Keratinocyte (primary cell): Measurements from ENCODE around the gene VANGL2. TPM values are rescaled to one million over a fixed set of nuclear protein-coding genes. Genes with fewer than 3 reads are reported as not detected.

Experiments
- DNase-seq: peaks from one replicate; pipeline ENCODE4 v3.0.0-alpha.2; 2011; ENCODE audit warnings: low read depth, missing footprints, low spot score
- FAIRE-seq: peaks from 2 replicates; lab custom pipeline; 2011; peaks lifted over from hg19 to GRCh38; lab: Jason Lieb, UNC
- H2AFZ ChIP-seq: 2 replicates; pipeline ENCODE4 v1.6.0; 2012; ENCODE audit warnings: low read length, control low read depth, inconsistent platforms; ENCODE audit not compliant: control insufficient read depth
- H3K27ac ChIP-seq: 2 replicates; pipeline ENCODE4 v1.5.1; 2011; ENCODE audit warnings: low read length; ENCODE audit not compliant: control insufficient read depth, insufficient read depth
- H3K27me3 ChIP-seq: 3 replicates; pipeline ENCODE4 v1.6.0; 2011; ENCODE audit warnings: low read length; ENCODE audit not compliant: control insufficient read depth, insufficient read depth; ENCODE audit errors: extremely low read depth
- H3K36me3 ChIP-seq, 2 experiments: 2 replicates in 1 of 2; 3 replicates in 1 of 2; pipeline ENCODE4 v1.5.1; 2011; ENCODE audit warnings: low read length in 2 of 2, mild to moderate bottlenecking in 1 of 2; ENCODE audit not compliant: control insufficient read depth in 2 of 2, insufficient read depth in 2 of 2; ENCODE audit errors: extremely low read depth in 1 of 2
- H3K4me1 ChIP-seq: 3 replicates; pipeline ENCODE4 v1.5.1; 2011; ENCODE audit warnings: low read length; ENCODE audit not compliant: control insufficient read depth, insufficient read depth; ENCODE audit errors: extremely low read depth
- H3K4me2 ChIP-seq: 3 replicates; pipeline ENCODE4 v1.6.0; 2011; ENCODE audit warnings: low read depth, low read length; ENCODE audit not compliant: control insufficient read depth, insufficient read depth; ENCODE audit errors: extremely low read depth
- H3K4me3 ChIP-seq, 3 experiments: fragments of 200-600 bp in 1 of 3; sonication (generic) in 1 of 3; 2 replicates in 2 of 3; 3 replicates in 1 of 3; pipeline ENCODE4 v1.5.1; 2011 to 2016; ENCODE audit warnings: low read length in 3 of 3, mild to moderate bottlenecking in 3 of 3, control low read depth in 2 of 3, inconsistent platforms in 1 of 3, low read depth in 1 of 3, mixed read lengths in 1 of 3, mixed run types in 1 of 3, moderate library complexity in 1 of 3; ENCODE audit not compliant: control insufficient read depth in 2 of 3, insufficient read depth in 2 of 3; ENCODE audit errors: extremely low read depth in 1 of 3
- H3K79me2 ChIP-seq: 2 replicates; pipeline ENCODE4 v1.6.0; 2012; ENCODE audit warnings: low read length; ENCODE audit not compliant: control insufficient read depth, insufficient read depth
- H3K9ac ChIP-seq: 3 replicates; pipeline ENCODE4 v1.6.0; 2011; ENCODE audit warnings: low read length; ENCODE audit not compliant: control insufficient read depth, insufficient read depth; ENCODE audit errors: extremely low read depth
- H3K9me1 ChIP-seq: 3 replicates; pipeline ENCODE4 v1.6.0; 2011; ENCODE audit warnings: low read length; ENCODE audit not compliant: control insufficient read depth, insufficient read depth; ENCODE audit errors: extremely low read depth
- H3K9me3 ChIP-seq: 2 replicates; pipeline ENCODE4 v1.5.1; 2012; ENCODE audit warnings: low read depth, low read length; ENCODE audit not compliant: control insufficient read depth
- H4K20me1 ChIP-seq: 3 replicates; pipeline ENCODE4 v1.6.0; 2011; ENCODE audit warnings: low read length; ENCODE audit not compliant: control insufficient read depth, insufficient read depth; ENCODE audit errors: extremely low read depth
- EZH2 ChIP-seq: IDR thresholded peaks from one replicate; pipeline ENCODE4 v1.6.1; 2012; ENCODE audit warnings: inconsistent platforms, mild to moderate bottlenecking, low read length, moderate library complexity
- dilution Hi-C: fragments of 300-500 bp; cut with MboI; formaldehyde crosslinking; loops from one replicate; pipeline ENCODE4 v1.7.0; 2020; ENCODE audit warnings: low sequenced_read_pairs; ENCODE audit not compliant: extremely low pct_ligation_motif_present
- polyA plus RNA-seq, 5 experiments: library from polyadenylated mRNA; depleted of rRNA in 3 of 5; stranded (reverse) in 3 of 5; stranded (forward) in 1 of 5; unstranded in 1 of 5; fragments of >200 nt; gene quantifications; 1 replicate in 1 of 5; 2 replicates in 3 of 5; 3 replicates in 1 of 5; pipeline versions ENCODE4 v1.2.1 to v1.2.3, GENCODE V29; 2011 to 2012; ENCODE audit warnings: missing spikeins in 2 of 5, low read depth in 1 of 5, low replicate concordance in 1 of 5
- TF ChIP-seq, protein P1 (sequence below), 3 experiments: IDR thresholded peaks in 1 of 3; conservative IDR thresholded peaks in 1 of 3; optimal IDR thresholded peaks in 1 of 3; 2 replicates in 2 of 3; 3 replicates in 1 of 3; pipeline versions ENCODE3 to v1.5.1; 2011; ENCODE audit warnings: low read length in 3 of 3, mild to moderate bottlenecking in 3 of 3, moderate library complexity in 2 of 3, control low read depth in 1 of 3, inconsistent platforms in 1 of 3; ENCODE audit not compliant: insufficient read depth in 2 of 3; ENCODE audit errors: extremely low read depth in 1 of 3

The VANGL2 gene
- polyA plus RNA-seq, 1 donor (not counting 4 experiments of a cell fraction or from before 2014, with no cell fraction given): 10.9 TPM

DNA sequence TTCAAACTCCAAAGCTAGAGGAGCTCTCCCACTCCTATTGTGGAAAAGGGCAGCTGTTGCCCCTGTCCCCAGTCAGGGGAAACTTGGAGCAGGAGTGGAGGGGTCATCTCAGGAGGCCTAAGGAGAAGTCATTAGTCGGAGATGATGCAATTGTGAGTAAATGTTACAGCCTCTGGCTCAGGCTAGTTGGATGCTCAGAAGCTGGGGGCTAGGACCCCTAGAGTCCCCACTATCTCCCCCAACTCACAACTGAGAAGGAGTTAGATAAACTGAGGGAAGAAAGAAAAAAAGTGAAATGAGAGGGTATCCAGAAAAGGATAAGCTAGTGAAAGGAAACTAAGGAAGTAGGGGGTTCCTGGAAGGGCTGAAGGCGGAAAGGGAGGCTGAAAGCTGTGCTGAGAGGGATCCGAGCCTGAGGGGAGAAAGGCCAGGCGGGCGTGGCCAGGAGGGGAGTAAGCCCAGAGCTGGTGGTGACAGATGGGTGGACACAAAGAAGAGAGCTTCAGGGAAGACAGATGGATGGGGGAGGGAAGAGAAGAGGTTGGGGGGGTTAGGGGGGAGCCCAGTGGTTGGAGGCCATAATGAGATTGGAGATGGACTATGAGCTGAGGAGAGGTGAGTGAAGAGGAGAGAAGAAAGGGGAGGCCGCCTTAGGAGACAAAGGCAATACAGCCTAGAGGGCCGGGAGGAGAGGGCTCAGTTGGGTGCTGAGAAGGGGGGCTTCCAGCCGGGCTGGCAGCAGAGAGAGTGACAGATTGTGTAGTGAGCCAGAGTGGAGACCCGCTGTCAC is 38.0 kb upstream of the VANGL2 start:
- H3K4me2 ChIP-seq: no peak overlapping the region
- H3K9me3 ChIP-seq: no peaks in the 10 kb centered on the region
- H3K79me2 ChIP-seq: no peaks in the 10 kb centered on the region
- H3K9me1 ChIP-seq: no peaks in the 10 kb centered on the region
- H3K9ac ChIP-seq: no peak overlapping the region
- TF ChIP-seq EZH2: no peak
- TF ChIP-seq, protein P1, sequence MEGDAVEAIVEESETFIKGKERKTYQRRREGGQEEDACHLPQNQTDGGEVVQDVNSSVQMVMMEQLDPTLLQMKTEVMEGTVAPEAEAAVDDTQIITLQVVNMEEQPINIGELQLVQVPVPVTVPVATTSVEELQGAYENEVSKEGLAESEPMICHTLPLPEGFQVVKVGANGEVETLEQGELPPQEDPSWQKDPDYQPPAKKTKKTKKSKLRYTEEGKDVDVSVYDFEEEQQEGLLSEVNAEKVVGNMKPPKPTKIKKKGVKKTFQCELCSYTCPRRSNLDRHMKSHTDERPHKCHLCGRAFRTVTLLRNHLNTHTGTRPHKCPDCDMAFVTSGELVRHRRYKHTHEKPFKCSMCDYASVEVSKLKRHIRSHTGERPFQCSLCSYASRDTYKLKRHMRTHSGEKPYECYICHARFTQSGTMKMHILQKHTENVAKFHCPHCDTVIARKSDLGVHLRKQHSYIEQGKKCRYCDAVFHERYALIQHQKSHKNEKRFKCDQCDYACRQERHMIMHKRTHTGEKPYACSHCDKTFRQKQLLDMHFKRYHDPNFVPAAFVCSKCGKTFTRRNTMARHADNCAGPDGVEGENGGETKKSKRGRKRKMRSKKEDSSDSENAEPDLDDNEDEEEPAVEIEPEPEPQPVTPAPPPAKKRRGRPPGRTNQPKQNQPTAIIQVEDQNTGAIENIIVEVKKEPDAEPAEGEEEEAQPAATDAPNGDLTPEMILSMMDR (optimal IDR thresholded peaks at IDR 0.05 in 1 of 3, IDR thresholded peaks at IDR 0.05 in 1 of 3, conservative IDR thresholded peaks at IDR 0.05 in 1 of 3; ENCODE audit: extremely low read depth in 1 of 3, insufficient read depth in 2 of 3, low read length in 3 of 3): no peak
- H3K27ac ChIP-seq: no peak overlapping the region
- dilution Hi-C loops: no loop called here
- no peaks in the 10 kb centered on the region for H3K27me3 ChIP-seq
- FAIRE-seq: no peak
- no peak overlapping the region for H2AFZ ChIP-seq
- no peak overlapping the region for H3K4me3 ChIP-seq
- no peaks in the 10 kb centered on the region for H3K4me1 ChIP-seq
- no peak for DNase-seq
- H3K36me3 ChIP-seq: peaks cover 11 to 18% of the 10 kb centered on the region in 2 experiments
- H4K20me1 ChIP-seq: no peaks in the 10 kb centered on the region

DNA sequence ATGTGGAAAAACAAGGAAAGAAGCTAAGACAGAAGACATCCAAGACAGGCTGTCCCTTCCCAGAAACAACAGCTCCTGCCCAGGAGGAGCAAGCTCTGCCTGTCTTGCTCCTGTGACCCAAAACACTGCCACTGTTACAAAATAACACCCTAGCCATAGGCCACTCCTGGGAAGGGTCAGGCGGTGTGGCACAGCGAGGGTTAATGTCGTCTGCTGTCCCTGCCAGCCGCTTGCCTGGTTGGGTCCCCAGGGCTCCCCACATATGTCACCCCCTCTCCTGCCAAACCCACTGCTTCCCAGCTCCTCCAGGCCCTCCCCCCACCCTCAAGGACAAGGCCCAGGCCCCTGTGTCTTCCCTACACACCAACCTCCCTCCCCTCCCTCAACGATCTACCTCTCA is 37.4 kb upstream of the VANGL2 start:
- dilution Hi-C loops: no loop called here
- Histone ChIP-seq H3K4me3 (no peak overlapping the region), H3K9ac (no peak overlapping the region), H2AFZ (no peak overlapping the region), H3K9me1 (no peaks in the 10 kb centered on the region), H4K20me1 (no peaks in the 10 kb centered on the region), H3K27ac (no peak overlapping the region), H3K27me3 (no peaks in the 10 kb centered on the region), H3K4me1 (no peaks in the 10 kb centered on the region), H3K4me2 (no peak overlapping the region), H3K79me2 (no peaks in the 10 kb centered on the region), H3K36me3 (peaks cover 7 to 12% of the 10 kb centered on the region in 2 experiments), H3K9me3 (no peaks in the 10 kb centered on the region)
- FAIRE-seq (no peak), DNase-seq (no peak)
- TF ChIP-seq EZH2: no peak
- TF ChIP-seq, protein P1 (optimal IDR thresholded peaks at IDR 0.05 in 1 of 3, IDR thresholded peaks at IDR 0.05 in 1 of 3, conservative IDR thresholded peaks at IDR 0.05 in 1 of 3; ENCODE audit: extremely low read depth in 1 of 3, insufficient read depth in 2 of 3, low read length in 3 of 3): no peak
